Cardiac fibroblast (primary cell): Measurements from ENCODE around the gene TMED10.
"Not testable (repeated sequence)": the region's sequence is repeated elsewhere in the genome, so short reads cannot be mapped to it uniquely, and the experiment has no call there.

Experiments used
- DNase-seq, 2 donors: peaks; one replicate each; pipeline versions ENCODE4 v3.0.0 to v3.0.0-alpha.2; 2010; ENCODE audit warnings: low read depth in 2 of 2
- H3K4me3 ChIP-seq, 2 donors: replicated peaks in 1 of 2; 1 replicate in 1 of 2; 2 replicates in 1 of 2; pipeline ENCODE4 v1.5.1; 2011; ENCODE audit warnings: low read depth in 2 of 2, low read length in 2 of 2, mild to moderate bottlenecking in 2 of 2, moderate library complexity in 1 of 2
- CTCF ChIP-seq: IDR thresholded peaks from one replicate; pipeline ENCODE4 v1.5.1; 2011; ENCODE audit warnings: low read depth, mild to moderate bottlenecking, low read length, inconsistent platforms

Gene TMED10

GRCh38 chr14:75156111-75156510, 20.3 kb downstream of the TMED10 start:
- TF ChIP-seq CTCF = no peak
- DNase-seq = no peak
- no peak overlapping the region for H3K4me3 ChIP-seq

- TF ChIP-seq CTCF = no peak
- no peak overlapping the region for H3K4me3 ChIP-seq
- no peak for DNase-seq
Measured at GRCh38 chr14:75155169-75155568, 21.2 kb downstream of the TMED10 start.

GRCh38 chr14:75153295-75153694, 23.1 kb downstream of the TMED10 start:
- peak in 1 of 2 donors; percentile 30 for DNase-seq
- TF ChIP-seq CTCF = no peak
- H3K4me3 ChIP-seq = no peak overlapping the region

GRCh38 chr14:75151851-75152250, 24.6 kb downstream of the TMED10 start:
- H3K4me3 ChIP-seq = no peak overlapping the region
- DNase-seq = no peak
- no peak for TF ChIP-seq CTCF

- H3K4me3 ChIP-seq, DNase-seq: not testable (repeated sequence)
Measured at GRCh38 chr14:75150637-75151036, 25.8 kb downstream of the TMED10 start.

- DNase-seq = peak; percentile 45 to 56
- H3K4me3 ChIP-seq = no peak overlapping the region
Measured at GRCh38 chr14:75150150-75150549, 26.3 kb downstream of the TMED10 start.

GRCh38 chr14:75147423-75148071, 28.9 kb downstream of the TMED10 start:
- DNase-seq = peak; percentile 73 to 98

More at GRCh38 chr14:75150150-75150549, 26.3 kb downstream of the TMED10 start:
- TF ChIP-seq CTCF = no peak

More at GRCh38 chr14:75147423-75148071, 28.9 kb downstream of the TMED10 start:
- TF ChIP-seq CTCF = peak; percentile 43
- H3K4me3 ChIP-seq = no peak overlapping the region
